ENCODE data around the gene TUSC2.

DNA sequence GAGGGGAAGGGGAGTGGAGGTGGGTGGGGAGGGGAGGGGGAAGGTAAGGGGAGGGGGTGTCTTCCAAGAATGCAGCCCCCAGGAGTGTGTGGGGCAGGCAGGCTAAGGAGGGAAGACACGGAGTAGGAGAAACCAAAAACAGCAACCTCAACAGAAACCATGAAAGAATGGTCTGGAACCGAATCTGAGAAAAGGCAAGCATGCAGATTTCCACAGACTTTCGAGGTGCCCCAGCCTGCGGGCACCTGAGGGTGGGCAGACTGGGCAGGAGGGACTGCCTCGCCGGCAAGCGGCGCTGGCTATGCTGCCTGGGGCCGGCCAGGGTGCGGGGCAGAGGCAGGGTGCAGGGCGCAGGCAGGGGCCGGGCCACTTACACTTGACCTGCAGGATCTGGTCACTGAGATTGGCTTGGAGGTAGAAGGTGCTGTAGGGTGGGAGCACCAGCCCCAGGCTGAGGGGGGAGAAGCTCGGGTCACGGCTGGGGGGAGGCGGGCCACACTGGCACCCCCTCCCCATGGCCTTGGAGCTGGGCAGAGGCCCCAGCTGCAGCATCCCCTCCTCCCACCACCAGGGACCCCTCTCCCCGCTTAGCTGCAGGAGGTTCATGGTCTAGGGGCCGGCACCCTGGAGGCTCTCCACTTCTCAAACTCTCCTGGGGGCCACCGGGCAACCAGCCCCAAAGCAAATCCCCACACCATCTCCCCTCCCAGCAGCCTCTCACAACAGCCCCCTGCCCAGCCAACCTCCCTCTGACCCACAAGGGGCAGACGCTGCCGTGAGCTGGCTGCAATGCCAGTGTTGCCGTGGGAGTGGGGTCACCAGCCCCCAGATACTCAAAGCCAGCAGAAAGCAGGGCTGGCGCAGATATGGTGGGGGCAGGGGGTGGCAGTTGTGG is 46.6 kb upstream of the TUSC2 start:
- TF ChIP-seq EZH2 (IDR thresholded peaks at IDR 0.05; ENCODE audit: borderline replicate concordance) = no peak
- TF ChIP-seq, protein P1, sequence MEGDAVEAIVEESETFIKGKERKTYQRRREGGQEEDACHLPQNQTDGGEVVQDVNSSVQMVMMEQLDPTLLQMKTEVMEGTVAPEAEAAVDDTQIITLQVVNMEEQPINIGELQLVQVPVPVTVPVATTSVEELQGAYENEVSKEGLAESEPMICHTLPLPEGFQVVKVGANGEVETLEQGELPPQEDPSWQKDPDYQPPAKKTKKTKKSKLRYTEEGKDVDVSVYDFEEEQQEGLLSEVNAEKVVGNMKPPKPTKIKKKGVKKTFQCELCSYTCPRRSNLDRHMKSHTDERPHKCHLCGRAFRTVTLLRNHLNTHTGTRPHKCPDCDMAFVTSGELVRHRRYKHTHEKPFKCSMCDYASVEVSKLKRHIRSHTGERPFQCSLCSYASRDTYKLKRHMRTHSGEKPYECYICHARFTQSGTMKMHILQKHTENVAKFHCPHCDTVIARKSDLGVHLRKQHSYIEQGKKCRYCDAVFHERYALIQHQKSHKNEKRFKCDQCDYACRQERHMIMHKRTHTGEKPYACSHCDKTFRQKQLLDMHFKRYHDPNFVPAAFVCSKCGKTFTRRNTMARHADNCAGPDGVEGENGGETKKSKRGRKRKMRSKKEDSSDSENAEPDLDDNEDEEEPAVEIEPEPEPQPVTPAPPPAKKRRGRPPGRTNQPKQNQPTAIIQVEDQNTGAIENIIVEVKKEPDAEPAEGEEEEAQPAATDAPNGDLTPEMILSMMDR (IDR thresholded peaks at IDR 0.05; ENCODE audit: poor library complexity) = no peak
- TF ChIP-seq EZH2phosphoT487 (IDR thresholded peaks at IDR 0.05; ENCODE audit: low read depth, severe bottlenecking, unreplicated experiment) = no peak

Measured in hepatocyte (in vitro differentiated cells).